Astrocyte (in vitro differentiated cells and primary cell): ENCODE data around the gene TRAK2.

Source experiments
- CTCF ChIP-seq: IDR thresholded peaks from 2 replicates; pipeline ENCODE4 v1.5.1; 2011; ENCODE audit warnings: low read depth, mild to moderate bottlenecking, inconsistent platforms, low read length, moderate library complexity; ENCODE audit not compliant: insufficient read depth
- EZH2 ChIP-seq: IDR thresholded peaks from 2 replicates; pipeline ENCODE4 v1.6.1; 2012; ENCODE audit warnings: mild to moderate bottlenecking, low read length, inconsistent platforms; ENCODE audit not compliant: insufficient read depth

- TF ChIP-seq CTCF (no peak), EZH2 (no peak)
These were observed 92.6 kb downstream of the TRAK2 start for GRCh38 chr2:201358684-201359083.
